GM18508 (cell line): ENCODE measurements around the gene MAD1L1.
"Not testable (repeated sequence)": the region's sequence is repeated elsewhere in the genome, so short reads cannot be mapped to it uniquely, and the experiment has no call there.

Experiments
- ATAC-seq: cut with Tn5 transposase; IDR thresholded peaks from one replicate; pipeline ENCODE4 v1.9.1; 2021; ENCODE audit warnings: moderate number of reproducible peaks; ENCODE audit not compliant: insufficient read depth, unreplicated experiment

MAD1L1 gene

DNA sequence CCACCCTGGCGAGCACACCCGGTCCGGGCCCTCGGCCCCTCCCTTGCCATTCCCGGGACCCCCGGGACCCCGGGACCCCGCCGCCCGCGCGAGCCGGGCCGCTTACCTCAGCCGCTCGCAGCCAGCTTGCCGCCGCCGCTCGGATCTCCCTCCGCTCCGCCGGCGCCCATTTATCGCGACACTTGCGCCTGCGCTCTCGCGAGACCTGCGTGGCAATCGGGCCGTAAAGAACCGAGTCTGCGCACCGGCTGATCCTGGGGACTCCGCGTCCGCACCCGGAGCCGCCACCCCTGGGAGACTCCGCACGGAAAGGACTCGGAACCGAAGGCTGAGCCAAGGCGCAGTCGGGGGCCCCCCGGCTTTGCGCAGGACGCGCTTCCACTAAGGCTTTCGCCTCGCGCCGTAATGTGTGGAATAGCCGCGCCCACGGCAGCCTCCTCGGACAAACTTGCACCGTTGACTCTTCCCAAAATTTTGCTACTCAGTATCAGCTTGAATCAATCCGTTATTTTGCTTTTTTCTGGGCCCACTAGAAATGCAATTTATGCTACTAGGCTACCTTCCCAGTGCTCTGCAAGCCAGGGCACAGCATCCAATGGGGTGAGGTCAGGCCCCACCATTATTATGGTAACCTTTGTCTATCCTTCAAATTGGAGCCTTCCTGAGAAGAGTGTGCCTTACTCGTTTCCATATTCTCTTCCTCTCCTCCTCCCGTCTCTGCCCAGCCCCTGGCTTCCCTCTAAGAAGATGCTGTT is at the start of gene MAD1L1:
MAD1L1 (minus strand) TSS at position 180 of the 755 bp plus-strand sequence. CDS start 2,812 bp downstream, outside the sequence.
- no peak for ATAC-seq

- ATAC-seq = no peak
Measured at GRCh38 chr7:2282185-2282751, 49.5 kb upstream of the MAD1L1 start.

DNA sequence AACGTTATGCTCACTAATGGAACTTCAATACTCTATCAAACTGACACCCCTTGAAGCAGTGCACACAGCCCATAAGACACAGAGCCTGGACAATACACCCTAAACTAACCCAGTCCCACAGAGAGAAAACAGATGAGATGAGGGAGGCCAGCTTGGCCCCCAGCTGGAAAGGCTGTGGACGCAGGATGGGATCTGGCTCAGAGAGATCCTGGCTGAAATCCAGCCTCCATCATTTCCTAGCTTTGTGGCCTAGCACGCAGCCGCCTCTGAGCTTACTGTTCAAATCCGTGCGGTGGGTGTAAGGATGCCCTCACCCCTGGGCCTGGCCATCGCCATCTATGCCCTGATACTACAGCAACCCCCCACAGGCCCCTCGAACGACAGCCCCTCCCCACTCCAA is 48.8 kb upstream of the MAD1L1 start:
- no peak for ATAC-seq

DNA sequence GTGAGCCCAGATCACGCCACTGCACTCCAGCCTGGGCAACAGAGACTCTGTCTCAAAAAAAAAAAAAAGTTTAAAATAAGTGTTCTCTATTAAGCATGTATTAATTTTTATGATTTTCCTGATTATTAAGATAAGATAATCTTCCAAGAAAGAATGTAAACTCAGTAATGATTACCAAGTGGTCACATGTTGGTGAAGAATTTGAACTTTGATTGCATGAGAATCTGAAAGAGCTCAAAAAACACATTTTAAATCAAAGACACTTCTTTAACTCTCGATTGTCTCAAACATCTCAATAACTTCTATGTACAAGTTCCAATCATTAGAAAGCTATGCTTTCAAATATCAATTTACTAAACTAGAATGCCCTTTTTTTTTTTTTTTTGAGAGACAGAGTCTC is 47.7 kb upstream of the MAD1L1 start:
- no peak for ATAC-seq

- no peak for ATAC-seq
Measured at GRCh38 chr7:2279896-2280295, 47.2 kb upstream of the MAD1L1 start.

- ATAC-seq = no peak
Measured at GRCh38 chr7:2278026-2278425, 45.3 kb upstream of the MAD1L1 start.

- ATAC-seq = no peak
Measured at GRCh38 chr7:2276107-2276506, 43.4 kb upstream of the MAD1L1 start.

GRCh38 chr7:2275101-2275500 is 42.4 kb upstream of the MAD1L1 start:
- no peak for ATAC-seq

GRCh38 chr7:2274666-2275065 is 41.9 kb upstream of the MAD1L1 start:
- ATAC-seq = no peak

DNA sequence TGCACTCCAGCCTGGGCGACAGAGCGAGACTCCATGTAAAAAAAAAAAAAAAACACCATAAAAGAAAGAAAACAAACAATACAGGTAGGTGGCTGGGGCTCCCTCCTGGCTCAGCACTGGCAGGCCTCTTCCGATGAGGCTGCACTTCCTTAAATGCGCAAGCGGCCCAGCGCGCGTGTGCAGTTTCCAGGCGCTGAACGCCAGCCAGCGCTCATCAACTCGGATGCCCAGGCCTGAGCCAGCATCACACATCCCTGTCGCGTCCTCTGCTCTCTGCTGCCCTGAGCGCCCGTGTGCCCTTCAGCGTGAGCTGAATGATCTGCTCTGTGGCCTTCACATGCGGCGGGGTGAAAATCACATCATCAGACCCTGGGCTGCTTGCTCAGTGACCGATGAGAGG is 41.1 kb upstream of the MAD1L1 start:
- ATAC-seq = no peak

- ATAC-seq = no peak
Measured at GRCh38 chr7:2272031-2272430, 39.3 kb upstream of the MAD1L1 start.

DNA sequence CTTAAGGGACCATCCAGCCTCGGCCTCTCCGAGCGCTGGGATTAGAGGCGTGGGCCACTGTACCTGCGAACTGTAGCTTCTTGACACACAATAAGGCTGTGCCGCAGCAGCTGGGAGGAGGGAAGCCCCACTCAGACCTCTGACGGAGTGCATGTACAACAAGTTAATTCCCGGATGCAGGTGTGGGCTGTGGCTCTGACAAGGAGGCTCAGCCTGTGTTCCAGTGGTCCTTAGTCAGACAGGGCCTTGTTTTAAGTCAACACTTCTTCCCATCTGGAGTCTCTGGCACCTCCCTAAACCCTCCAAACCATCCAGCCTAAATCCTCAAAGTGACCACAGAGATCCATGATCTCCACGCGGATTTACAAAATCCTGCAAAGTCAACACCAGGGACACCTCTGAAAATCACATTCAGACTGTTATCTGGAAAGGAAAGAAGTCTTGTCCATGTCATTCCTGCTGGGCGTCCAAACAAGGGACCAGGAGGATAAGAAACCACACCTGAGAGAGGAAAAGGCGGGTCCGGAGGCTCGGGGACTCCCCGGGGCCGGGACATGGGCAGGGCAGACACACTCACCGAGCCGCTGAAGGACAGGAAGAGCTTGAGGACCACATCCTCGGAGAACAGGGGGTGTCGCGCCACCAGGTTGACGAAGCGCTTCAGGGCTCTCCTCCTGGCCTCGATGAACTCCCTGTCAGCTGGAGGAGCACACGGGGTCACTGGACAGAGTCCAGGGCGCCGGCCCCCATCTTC is 38.7 kb upstream of the MAD1L1 start:
- ATAC-seq = no peak

GRCh38 chr7:2270495-2270894 is 37.8 kb upstream of the MAD1L1 start:
- ATAC-seq = no peak

GRCh38 chr7:2269991-2270460 is 37.3 kb upstream of the MAD1L1 start:
- ATAC-seq = no peak

GRCh38 chr7:2269089-2269990 is 36.6 kb upstream of the MAD1L1 start:
- ATAC-seq = not testable (repeated sequence)

DNA sequence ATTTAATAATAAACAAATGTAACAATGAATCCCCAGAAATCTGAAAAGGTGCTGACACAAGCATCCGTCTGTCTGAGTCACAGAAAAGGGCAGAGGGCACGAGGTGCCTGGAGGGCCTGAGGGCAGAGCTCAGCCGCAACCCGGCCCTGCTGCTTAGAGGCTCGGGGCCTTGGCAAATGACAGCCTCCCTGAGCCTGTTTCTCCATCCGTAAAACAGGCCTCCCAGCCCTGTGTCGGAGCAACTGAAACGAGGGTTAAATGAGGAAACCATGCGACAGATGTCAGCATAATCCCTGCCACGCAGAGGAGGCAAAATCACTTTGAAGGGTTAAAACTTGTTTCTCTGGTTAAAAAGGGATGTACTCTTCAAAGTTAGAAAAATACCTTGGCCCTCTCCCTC is 34.2 kb upstream of the MAD1L1 start:
- no peak for ATAC-seq

GRCh38 chr7:2264158-2264557 is 31.4 kb upstream of the MAD1L1 start:
- ATAC-seq = no peak

- no peak for ATAC-seq
Measured at GRCh38 chr7:2263176-2263575, 30.4 kb upstream of the MAD1L1 start.

- no peak for ATAC-seq
Measured at GRCh38 chr7:2261611-2262010, 28.9 kb upstream of the MAD1L1 start.

- ATAC-seq = no peak
Measured at GRCh38 chr7:2260820-2261219, 28.1 kb upstream of the MAD1L1 start.
